ENCODE results near the gene PRR15L.

Gene PRR15L

GRCh38 chr17:47907932-47908562, 49.6 kb downstream of the PRR15L start:
- DNase-seq (ENCODE audit: low read depth in 1 of 2, low spot score in 1 of 2), result no peak

- no peak for DNase-seq (ENCODE audit: low read depth in 1 of 2, low spot score in 1 of 2)
Observed at GRCh38 chr17:47906443-47906842, 51.2 kb downstream of the PRR15L start.

DNA sequence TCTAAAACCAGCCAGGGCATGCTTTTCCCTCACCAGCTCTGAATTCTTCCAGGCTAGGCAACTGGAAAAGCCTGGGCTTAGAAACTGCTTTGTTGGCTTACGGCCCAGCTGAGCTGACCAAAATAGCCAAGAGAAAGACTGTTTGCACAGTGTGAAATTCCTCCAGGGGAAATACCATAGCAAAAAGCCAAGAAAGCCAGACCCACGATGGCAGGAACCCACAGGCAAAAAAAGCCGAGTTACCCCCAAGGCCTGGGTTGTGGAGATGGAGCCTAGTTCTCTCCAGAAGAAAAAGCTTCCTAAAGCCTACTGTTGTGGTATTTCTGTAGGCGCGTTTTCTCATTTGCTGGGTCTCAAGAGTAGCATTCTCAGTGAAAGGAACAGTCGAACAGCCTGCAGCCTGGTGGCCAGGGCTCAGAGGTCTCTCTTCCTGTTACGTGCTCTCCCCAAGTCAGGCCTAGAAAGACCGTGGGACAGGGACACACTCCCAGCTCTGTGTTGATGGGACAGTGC, 52.4 kb downstream of the PRR15L start:
- no peak for DNase-seq (ENCODE audit: low read depth in 1 of 2, low spot score in 1 of 2)

DNA sequence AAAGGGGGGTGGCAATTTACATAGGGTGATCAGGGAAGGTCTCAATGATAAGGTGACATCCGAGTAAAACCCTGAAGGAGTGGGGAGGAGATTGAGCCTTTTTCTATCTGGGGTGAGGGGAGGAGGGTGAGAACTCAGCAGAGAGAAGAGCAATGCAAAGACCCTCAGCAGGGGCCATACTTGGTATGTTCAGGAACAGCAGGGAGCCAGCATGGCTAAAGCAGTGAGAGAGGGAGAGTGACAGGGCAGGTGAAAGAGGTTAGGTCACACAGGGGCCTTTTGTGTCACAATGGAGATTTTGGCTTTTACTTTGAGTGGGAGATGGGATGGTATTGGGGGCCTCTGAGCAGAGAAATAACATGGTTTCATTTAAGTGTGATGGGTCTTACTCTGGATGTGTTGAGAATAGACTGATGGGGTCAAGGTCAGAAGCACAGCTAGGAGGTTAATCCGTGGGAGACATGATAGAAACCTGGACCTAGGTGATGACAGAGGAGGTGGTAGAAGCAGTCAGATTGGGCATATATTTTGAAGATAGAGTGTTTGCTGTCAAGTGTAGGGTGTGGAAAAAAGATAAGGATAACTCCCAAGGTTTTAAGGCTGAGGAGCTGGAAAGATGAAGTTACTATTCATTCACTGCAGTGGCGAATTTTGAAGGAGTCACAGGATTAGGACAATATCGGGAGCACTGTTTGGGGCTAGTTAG, 55.5 kb downstream of the PRR15L start:
- no peak for DNase-seq (ENCODE audit: low read depth in 1 of 2, low spot score in 1 of 2)
